ENCODE measurements around the gene MBD2. TPM values are rescaled to one million over a fixed set of nuclear protein-coding genes. Genes with fewer than 3 reads are reported as not detected.

MBD2 gene
- 100 to 1,000 TPM in 1 of 6 experiments, 10 to 100 TPM in 5; 84.8 to 104 (median 88.9) TPM for total RNA-seq (2021; fragmentation: NEBNext Ultra II Directional; extraction: Animal tissue kit (Norgen Biotek cat#: 25700))
- long read RNA-seq, partial matches to known transcripts = 8 of 9 reads
- long read RNA-seq, other reads (novel, unspliced or antisense) = 1 of 9 reads

- H3K36me3 Mint-ChIP-seq (ENCODE audit: low read depth) = peaks cover 12% of the 10 kb centered on the region; the same call in 1 of the 2 replicates
- peak; percentile 86 for DNase-seq
Observed at GRCh38 chr18:54224379-54225014, at the start of gene MBD2. Gene MBD2 (minus strand): TSS chr18:54224669. CDS start chr18:54224559, 110 bp downstream.

GRCh38 chr18:54269893-54270844 is 45.7 kb upstream of the MBD2 start:
- peak; percentile 48 for DNase-seq
- H3K9me3 Mint-ChIP-seq = no peaks in the 10 kb centered on the region
- no peaks in the 10 kb centered on the region for H3K36me3 Mint-ChIP-seq (ENCODE audit: low read depth)
- peak overlapping the region; percentile 95 for H3K27ac Mint-ChIP-seq
- no peaks in the 10 kb centered on the region; the same call in none of the 2 replicates for H3K27me3 Mint-ChIP-seq (ENCODE audit: insufficient read depth)
- H3K4me3 Mint-ChIP-seq = peak overlapping the region; percentile 86
- peak; percentile 74 for TF ChIP-seq CTCF (IDR thresholded peaks at IDR 0.05)
- peaks cover 23% of the 10 kb centered on the region for H3K4me1 Mint-ChIP-seq (ENCODE audit: low read depth)

More at GRCh38 chr18:54224379-54225014, at the start of gene MBD2:
- peak within 1 kb of the TSS; percentile 97 for H3K4me3 Mint-ChIP-seq
- H3K4me1 Mint-ChIP-seq (ENCODE audit: low read depth) = peaks cover 38% of the 10 kb centered on the region
- peak; percentile 44 for TF ChIP-seq CTCF (IDR thresholded peaks at IDR 0.05)
- H3K9me3 Mint-ChIP-seq = no peaks in the 10 kb centered on the region
- H3K27me3 Mint-ChIP-seq (ENCODE audit: insufficient read depth) = peaks cover 3% of the 10 kb centered on the region
- H3K27ac Mint-ChIP-seq = peak within 1 kb of the TSS; percentile 98

- H3K9me3 Mint-ChIP-seq = no peaks in the 10 kb centered on the region
- H3K4me1 Mint-ChIP-seq (ENCODE audit: low read depth) = peaks cover 23% of the 10 kb centered on the region
- peak overlapping the region; percentile 86 for H3K4me3 Mint-ChIP-seq
- TF ChIP-seq CTCF (IDR thresholded peaks at IDR 0.05) = no peak
- no peaks in the 10 kb centered on the region for H3K36me3 Mint-ChIP-seq (ENCODE audit: low read depth)
- DNase-seq = no peak
- no peaks in the 10 kb centered on the region; the same call in none of the 2 replicates for H3K27me3 Mint-ChIP-seq (ENCODE audit: insufficient read depth)
- H3K27ac Mint-ChIP-seq = peak overlapping the region; percentile 95
Observed at GRCh38 chr18:54268751-54269150, 44.3 kb upstream of the MBD2 start.

- H3K4me3 Mint-ChIP-seq = no peak overlapping the region
- H3K9me3 Mint-ChIP-seq = no peaks in the 10 kb centered on the region
- no peaks in the 10 kb centered on the region; the same call in none of the 2 replicates for H3K27me3 Mint-ChIP-seq (ENCODE audit: insufficient read depth)
- no peak overlapping the region for H3K27ac Mint-ChIP-seq
- no peak for DNase-seq
- TF ChIP-seq CTCF (IDR thresholded peaks at IDR 0.05) = no peak
- H3K36me3 Mint-ChIP-seq (ENCODE audit: low read depth) = no peaks in the 10 kb centered on the region
- H3K4me1 Mint-ChIP-seq (ENCODE audit: low read depth) = peaks cover 23% of the 10 kb centered on the region
Observed at GRCh38 chr18:54267701-54268100, 43.2 kb upstream of the MBD2 start.

- no peak overlapping the region for H3K4me3 Mint-ChIP-seq
- H3K9me3 Mint-ChIP-seq = no peaks in the 10 kb centered on the region
- H3K27me3 Mint-ChIP-seq (ENCODE audit: insufficient read depth) = no peaks in the 10 kb centered on the region
- H3K4me1 Mint-ChIP-seq (ENCODE audit: low read depth) = 0 out of 2 replicates have a peak, but pooled peaks cover 5% of the 10 kb centered on the region
- no peak overlapping the region for H3K27ac Mint-ChIP-seq
- no peak for TF ChIP-seq CTCF (IDR thresholded peaks at IDR 0.05)
- no peak for DNase-seq
- H3K36me3 Mint-ChIP-seq (ENCODE audit: low read depth) = no peaks in the 10 kb centered on the region
Observed at GRCh38 chr18:54263904-54264336, 39.5 kb upstream of the MBD2 start.

Data from HFFc6 (cell line).